HG03520 (cell line): Measurements from ENCODE around the gene GRIP2.

Experiments used
- ATAC-seq: cut with Tn5 transposase; IDR thresholded peaks from one replicate; pipeline ENCODE4 v1.9.1; 2021; ENCODE audit warnings: mild to moderate bottlenecking, moderate library complexity; ENCODE audit not compliant: unreplicated experiment

GRIP2 gene

GRCh38 chr3:14562121-14562890 lies 22.2 kb upstream of the GRIP2 start:
- ATAC-seq = no peak

- ATAC-seq = no peak
These were observed 21.2 kb upstream of the GRIP2 start for GRCh38 chr3:14561051-14561960.

GRCh38 chr3:14560110-14560509 lies 20.0 kb upstream of the GRIP2 start:
- no peak for ATAC-seq

- ATAC-seq = no peak
These were observed 17.9 kb upstream of the GRIP2 start for GRCh38 chr3:14558029-14558428.

GRCh38 chr3:14555835-14556234 lies 15.7 kb upstream of the GRIP2 start:
- no peak for ATAC-seq

- ATAC-seq = no peak
These were observed 14.6 kb upstream of the GRIP2 start for GRCh38 chr3:14554715-14555114.

- no peak for ATAC-seq
These were observed 13.7 kb upstream of the GRIP2 start for GRCh38 chr3:14553871-14554270.

GRCh38 chr3:14552717-14553116 lies 12.6 kb upstream of the GRIP2 start:
- no peak for ATAC-seq

GRCh38 chr3:14552041-14552648 lies 12.0 kb upstream of the GRIP2 start:
- ATAC-seq = no peak

GRCh38 chr3:14550651-14551611 lies 10.8 kb upstream of the GRIP2 start:
- no peak for ATAC-seq

- no peak for ATAC-seq
These were observed 10.0 kb upstream of the GRIP2 start for GRCh38 chr3:14550181-14550580.

- no peak for ATAC-seq
These were observed 9.2 kb upstream of the GRIP2 start for GRCh38 chr3:14549256-14549919.

GRCh38 chr3:14548321-14548729 lies 8.2 kb upstream of the GRIP2 start:
- ATAC-seq = no peak

- no peak for ATAC-seq
These were observed 7.6 kb upstream of the GRIP2 start for GRCh38 chr3:14547693-14548092.

- no peak for ATAC-seq
These were observed 5.9 kb upstream of the GRIP2 start for GRCh38 chr3:14546041-14546440.

GRCh38 chr3:14545251-14545635 lies 5.1 kb upstream of the GRIP2 start:
- ATAC-seq = no peak

GRCh38 chr3:14544282-14545250 lies 4.4 kb upstream of the GRIP2 start:
- ATAC-seq = no peak

- no peak for ATAC-seq
These were observed 3.3 kb upstream of the GRIP2 start for GRCh38 chr3:14543446-14543845.

- no peak for ATAC-seq
These were observed 2.5 kb upstream of the GRIP2 start for GRCh38 chr3:14542656-14543055.
